Measurements from ENCODE around the gene HIGD1A. TPM values are rescaled to one million over a fixed set of nuclear protein-coding genes. Genes with fewer than 3 reads are reported as not detected.

HIGD1A gene
- total and polyA plus RNA-seq, 2 of the 8 experiments (the other 6 are each of a cell fraction or from before 2014, with no cell fraction given): 67.3 to 95.4 TPM

GRCh38 chr3:42736081-42736480 is 68.2 kb downstream of the HIGD1A start:
- Histone ChIP-seq H4K20me1 (replicated peaks in 1 of 2; ENCODE audit: control insufficient read depth in 1 of 2, insufficient read depth in 2 of 2, low read length in 2 of 2) (no peaks in the 10 kb centered on the region), H3K9ac (replicated peaks in 1 of 4; ENCODE audit: extremely low read depth in 1 of 4, low read depth in 3 of 4, low read length in 3 of 4) (no peak overlapping the region), H3K23me2 (ENCODE audit: low read depth, low read length) (no peaks in the 10 kb centered on the region), H2AFZ (ENCODE audit: low read length) (no peak overlapping the region), H3K23ac (ENCODE audit: insufficient read length) (no peak overlapping the region), H3K14ac (ENCODE audit: insufficient read length) (no peak overlapping the region), H3K9me3 (ENCODE audit: insufficient read depth in 2 of 2, low read depth in 1 of 2, low read length in 1 of 2) (no peaks in the 10 kb centered on the region), H3K79me1 (ENCODE audit: low read depth, low read length) (no peaks in the 10 kb centered on the region), H4K8ac (ENCODE audit: extremely low read depth, insufficient read depth, low read length) (no peak overlapping the region), H2BK20ac (ENCODE audit: low read length) (peak overlapping the region; percentile 99; the same call in 1 of the 2 replicates), H3K18ac (ENCODE audit: extremely low read depth, low read length) (peak overlapping the region; percentile 64), H3K79me2 (ENCODE audit: control insufficient read depth in 1 of 2, insufficient read depth in 2 of 2, low read length in 2 of 2) (no peaks in the 10 kb centered on the region), H3K27me3 (replicated peaks in 1 of 4; ENCODE audit: control insufficient read depth in 3 of 4, extremely low read depth in 1 of 4, insufficient read depth in 3 of 4, low read length in 3 of 4) (0 out of 7 replicates have a peak, but pooled peaks cover 0 to 3% (median 0%) of the 10 kb centered on the region in 4 experiments), H2AK5ac (ENCODE audit: low read depth, low read length) (peak overlapping the region; percentile 49; the same call in 1 of the 2 replicates), H2BK120ac (replicated peaks; ENCODE audit: low read depth, low read length) (no peak overlapping the region), H4K5ac (ENCODE audit: insufficient read length, low read depth, low read length) (peak overlapping the region; percentile 10), H3K4ac (replicated peaks; ENCODE audit: insufficient read length, low read depth, low read length) (peak overlapping the region; percentile 20), H2BK5ac (ENCODE audit: low read depth, low read length) (peak overlapping the region; percentile 88; the same call in 1 of the 2 replicates), H3K56ac (replicated peaks; ENCODE audit: insufficient read length, low read depth, low read length) (no peak overlapping the region), H3K27ac (ENCODE audit: low read depth, low read length) (no peak overlapping the region), H3K36me3 (ENCODE audit: control insufficient read depth in 2 of 4, insufficient read depth in 4 of 4, low read length in 3 of 4) (no peaks in the 10 kb centered on the region), H4K91ac (replicated peaks; ENCODE audit: insufficient read length, low read length) (no peak overlapping the region), H3K4me2 (ENCODE audit: insufficient read depth in 1 of 2, low read depth in 2 of 2, low read length in 2 of 2) (peak overlapping the region in 1 of 2 experiments; percentile 31; a peak in 1 of 4 replicates), H3K4me3 (ENCODE audit: extremely low read depth in 1 of 4, insufficient read depth in 2 of 4, low read depth in 3 of 4, low read length in 4 of 4) (no peak overlapping the region), H2BK15ac (ENCODE audit: low read length) (0 out of 2 replicates have a peak overlapping the region, but pooled peaks have one; percentile 84), H2BK12ac (ENCODE audit: low read depth, low read length) (peak overlapping the region; percentile 86; the same call in 1 of the 2 replicates), H3K4me1 (replicated peaks in 1 of 4; ENCODE audit: control insufficient read depth in 3 of 4, insufficient read depth in 4 of 4, low read length in 3 of 4) (peaks cover 0 to 33% (median 18%) of the 10 kb centered on the region in 4 experiments; a peak in 5 of 7 replicates)
- WGBS, 2 experiments (ENCODE audit: extremely low coverage in 1 of 2, insufficient coverage in 1 of 2, insufficient read length in 1 of 2, insufficient replicate concordance in 2 of 2, low coverage in 1 of 2, low lambda C conversion rate in 2 of 2, missing lambda C conversion rate in 1 of 2): 67% methylated on average over 1 of the region's 1 CpG; no CpG with 5 or more reads in 1 of the 2 experiments
- ChIA-PET CTCF (ENCODE audit: partially characterized antibody) (interaction anchor here (0.9 to 4.6 kb wide), 10 partner anchors 9 to 193 kb away, joined by 3 to 28 read pairs (median 6); no protein-coding TSS in a partner anchor), POLR2A (ENCODE audit: partially characterized antibody) (no interaction called here)
- DNase-seq (ENCODE audit: low read depth in 1 of 2, low spot score in 2 of 2): peak in 1 of 2 experiments; percentile 47
- no peak for TF ChIP-seq KDM5A (IDR thresholded peaks at IDR 0.05; ENCODE audit: low read length)
- TF ChIP-seq E2F6 (IDR thresholded peaks at IDR 0.05): 0 out of 2 replicates have a peak, but pooled peaks have one; percentile 0
- FAIRE-seq: no peak

Measured in H1 (cell line).